Stimulated activated naive CD4-positive, alpha-beta T cell treated with Interleukin-2 at 50 U/mL for 16 hours (primary cell): ENCODE data around the gene KIAA0513.

Experiments
- DNase-seq: peaks from one replicate; lab custom pipeline; 2025; lab: John Stamatoyannopoulos, UW

Gene KIAA0513

GRCh38 chr16:85136702-85137322 is 109.2 kb downstream of the KIAA0513 start:
- no peak for DNase-seq

DNA sequence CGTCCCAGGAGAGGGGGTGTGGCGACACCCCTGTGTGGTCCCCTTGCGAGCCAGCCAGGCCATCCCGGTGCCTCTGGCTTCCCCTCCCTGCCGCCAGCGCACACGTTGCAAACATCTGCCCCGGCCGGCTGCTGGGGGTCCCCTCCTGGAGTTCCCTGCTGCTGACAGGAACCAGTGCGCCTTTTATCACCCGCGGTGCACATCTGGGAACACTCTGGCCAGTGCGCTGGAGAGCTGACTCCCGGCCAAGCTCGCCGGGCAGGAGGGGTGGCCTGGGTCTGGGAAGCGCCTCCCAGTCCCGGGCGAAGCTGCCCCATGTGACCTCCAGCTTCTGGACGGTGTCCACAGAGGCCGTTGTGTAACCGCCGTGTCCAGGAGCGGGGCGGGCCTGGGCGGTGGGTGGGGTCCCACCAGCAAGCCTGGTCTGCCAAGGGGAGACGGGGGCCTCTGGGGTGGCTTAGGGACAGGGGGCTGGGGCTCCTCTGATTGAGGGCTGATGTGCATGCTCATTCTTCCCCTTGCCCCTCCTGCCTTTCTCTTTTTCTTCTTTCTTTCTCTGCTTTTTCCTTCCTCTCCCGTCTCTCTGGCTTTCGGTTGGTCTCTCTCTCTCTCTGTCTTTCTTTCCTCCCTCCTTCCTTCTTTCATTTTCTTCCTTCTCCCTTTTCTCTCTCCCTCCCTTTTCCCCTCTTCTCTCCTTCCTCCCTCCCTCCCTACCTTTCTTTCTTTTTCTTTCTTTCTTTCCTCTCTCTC is 109.9 kb downstream of the KIAA0513 start:
- DNase-seq = no peak

DNA sequence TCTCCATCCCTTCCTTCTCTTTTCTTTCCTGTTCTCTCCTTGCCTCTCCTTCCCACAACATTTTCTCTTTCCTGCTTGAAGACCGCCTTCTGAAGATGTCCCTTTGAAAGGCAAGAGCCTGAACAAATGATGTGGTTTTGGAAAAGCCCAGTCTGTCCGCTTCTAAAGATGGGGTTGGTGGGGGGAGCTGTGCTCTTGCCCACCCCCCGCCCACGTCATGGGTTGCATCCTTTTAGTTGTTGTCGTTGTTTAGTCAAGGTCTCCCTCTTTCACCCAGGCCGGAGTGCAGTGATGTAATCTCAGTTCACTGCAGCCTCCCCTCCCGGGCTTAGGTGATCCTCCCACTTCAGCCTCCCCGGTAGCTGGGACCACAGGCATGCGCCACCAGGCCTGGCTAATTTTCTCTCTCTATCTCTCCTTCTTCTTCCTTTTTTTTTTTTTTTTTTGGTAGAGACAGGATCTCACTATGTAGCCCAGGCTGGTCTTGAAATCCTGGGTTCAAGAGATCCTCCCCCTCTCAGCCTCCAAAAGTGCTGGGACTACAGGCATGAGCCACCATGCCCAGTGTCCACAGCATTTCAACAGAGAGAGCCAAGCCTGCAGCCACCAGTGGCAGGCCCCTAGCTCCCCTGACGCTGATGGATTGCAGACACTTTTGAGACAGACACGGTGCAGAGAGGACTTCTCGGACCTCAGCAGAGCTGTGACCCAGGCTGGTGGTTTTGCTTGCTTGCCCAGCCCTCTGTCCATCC is 110.7 kb downstream of the KIAA0513 start:
- DNase-seq = no peak

GRCh38 chr16:85138825-85139627 is 111.4 kb downstream of the KIAA0513 start:
- no peak for DNase-seq

GRCh38 chr16:85139881-85140339 is 112.3 kb downstream of the KIAA0513 start:
- DNase-seq = no peak

GRCh38 chr16:85140455-85141012 is 112.9 kb downstream of the KIAA0513 start:
- no peak for DNase-seq

GRCh38 chr16:85141491-85142128 is 114.0 kb downstream of the KIAA0513 start:
- DNase-seq = no peak

GRCh38 chr16:85142129-85142513 is 114.5 kb downstream of the KIAA0513 start:
- no peak for DNase-seq

DNA sequence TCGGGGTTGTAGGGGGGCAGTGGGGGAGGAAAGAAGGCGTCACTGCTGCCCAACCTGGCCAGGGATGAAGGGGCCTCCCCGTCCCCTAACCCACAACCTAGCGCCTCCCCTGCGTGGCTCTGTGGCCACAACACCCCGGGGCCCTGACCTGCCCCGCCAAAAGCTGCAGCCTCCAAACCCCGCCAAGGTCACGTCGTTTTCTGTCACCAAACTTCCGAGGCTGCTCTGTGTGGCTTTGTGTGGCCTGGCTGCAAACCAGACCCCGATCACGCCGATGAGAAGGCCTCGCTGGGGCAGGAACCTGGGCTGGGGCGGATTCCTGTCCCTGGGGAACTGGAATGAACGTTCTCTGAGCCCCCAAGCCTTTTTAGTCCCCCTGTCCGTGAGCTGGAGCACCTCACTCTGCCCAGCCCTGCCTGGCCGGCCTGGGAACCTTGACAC is 115.2 kb downstream of the KIAA0513 start:
- DNase-seq = no peak
